Prostate gland (tissue), 2 donors: Measurements from ENCODE around the gene GRID1. TPM values are rescaled to one million over a fixed set of nuclear protein-coding genes. Genes with fewer than 3 reads are reported as not detected.

Source experiments
- DNase-seq: peaks from one replicate; pipeline ENCODE4 v3.0.0-alpha.2; 2019; ENCODE audit warnings: low spot score
- H3K27ac ChIP-seq, 2 donors: fragments of 200-600 bp; sonication (generic); 2 replicates each; pipeline ENCODE4 v1.5.1; 2017 to 2019
- H3K27me3 ChIP-seq: fragments of 200-600 bp; sonication (generic); replicated peaks from 2 replicates; pipeline ENCODE4 v1.5.1; 2019; ENCODE audit not compliant: insufficient read depth
- H3K36me3 ChIP-seq, 2 donors: fragments of 200-600 bp; sonication (generic); 1 replicate in 1 of 2; 2 replicates in 1 of 2; pipeline versions ENCODE4 v1.5.1 to v1.8.1; 2017 to 2019
- H3K4me1 ChIP-seq: fragments of 200-600 bp; sonication (generic); replicated peaks from 2 replicates; pipeline ENCODE4 v1.5.1; 2019
- H3K4me3 ChIP-seq, 2 donors: fragments of 200-600 bp; sonication (generic); 2 replicates each; pipeline ENCODE4 v1.5.1; 2017 to 2019
- H3K9me3 ChIP-seq: fragments of 200-600 bp; sonication (generic); 2 replicates; pipeline ENCODE4 v1.5.1; 2017
- POLR2A ChIP-seq: fragments of 450-650 bp; IDR thresholded peaks from one replicate; pipeline ENCODE4 v1.6.1; 2016; ENCODE audit warnings: antibody characterized with exemption, mild to moderate bottlenecking
- POLR2AphosphoS5 ChIP-seq: sonication (generic); formaldehyde crosslinking; IDR thresholded peaks from one replicate; pipeline ENCODE4 v1.6.1; 2017; ENCODE audit warnings: antibody characterized with exemption
- WGBS: methylation state at CpG from one replicate; pipeline ENCODE4 v1.1.5; 2018; 5-methylcytosine and 5-hydroxymethylcytosine counted together
- intact Hi-C: fragments of 100-400 bp; cut with DNase I; formaldehyde crosslinking; loops from one replicate; pipeline ENCODE4 v1.14.2; 2022
- total RNA-seq, 2 donors: library from RNA; depleted of rRNA; stranded (reverse); fragments of >200 nt; gene quantifications; one replicate each; pipeline ENCODE4 v1.1.0, GENCODE V29; 2016
- TF ChIP-seq, protein P1 (sequence below), 4 experiments: fragments of 200-600 bp in 2 of 4; fragments of 450-650 bp in 2 of 4; sonication (generic) in 2 of 4; IDR thresholded peaks; 1 replicate in 3 of 4; 2 replicates in 1 of 4; pipeline ENCODE4 v1.5.1; 2016 to 2019; ENCODE audit warnings: antibody characterized with exemption in 4 of 4, mild to moderate bottlenecking in 2 of 4, moderate library complexity in 2 of 4

GRID1 gene
- total RNA-seq, 2 donors from 2014 or later: 1.0 to 10.0 TPM

DNA sequence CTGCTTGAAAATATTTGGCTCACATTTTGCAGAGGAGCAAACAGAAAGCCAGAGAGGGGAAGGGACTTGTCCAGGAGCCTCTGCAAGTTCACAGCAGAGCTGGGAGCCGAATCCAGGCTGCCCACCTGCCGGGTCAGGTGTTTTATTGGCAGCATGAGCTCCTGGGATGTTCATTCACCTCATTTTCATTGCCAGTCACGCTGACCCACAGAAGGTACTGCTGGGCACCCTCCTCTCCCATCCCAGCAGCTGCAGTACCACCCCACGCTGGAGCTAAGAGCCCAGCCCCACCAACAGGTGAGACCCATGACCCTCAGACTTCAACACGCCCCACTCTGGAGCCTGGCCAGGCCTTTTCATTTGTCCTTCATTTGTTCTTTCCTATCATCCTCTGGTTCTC lies 102.7 kb downstream of the GRID1 start:
- H3K4me1 ChIP-seq: no peaks in the 10 kb centered on the region
- DNase-seq: no peak
- TF ChIP-seq POLR2AphosphoS5: no peak
- TF ChIP-seq, protein P1, sequence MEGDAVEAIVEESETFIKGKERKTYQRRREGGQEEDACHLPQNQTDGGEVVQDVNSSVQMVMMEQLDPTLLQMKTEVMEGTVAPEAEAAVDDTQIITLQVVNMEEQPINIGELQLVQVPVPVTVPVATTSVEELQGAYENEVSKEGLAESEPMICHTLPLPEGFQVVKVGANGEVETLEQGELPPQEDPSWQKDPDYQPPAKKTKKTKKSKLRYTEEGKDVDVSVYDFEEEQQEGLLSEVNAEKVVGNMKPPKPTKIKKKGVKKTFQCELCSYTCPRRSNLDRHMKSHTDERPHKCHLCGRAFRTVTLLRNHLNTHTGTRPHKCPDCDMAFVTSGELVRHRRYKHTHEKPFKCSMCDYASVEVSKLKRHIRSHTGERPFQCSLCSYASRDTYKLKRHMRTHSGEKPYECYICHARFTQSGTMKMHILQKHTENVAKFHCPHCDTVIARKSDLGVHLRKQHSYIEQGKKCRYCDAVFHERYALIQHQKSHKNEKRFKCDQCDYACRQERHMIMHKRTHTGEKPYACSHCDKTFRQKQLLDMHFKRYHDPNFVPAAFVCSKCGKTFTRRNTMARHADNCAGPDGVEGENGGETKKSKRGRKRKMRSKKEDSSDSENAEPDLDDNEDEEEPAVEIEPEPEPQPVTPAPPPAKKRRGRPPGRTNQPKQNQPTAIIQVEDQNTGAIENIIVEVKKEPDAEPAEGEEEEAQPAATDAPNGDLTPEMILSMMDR (IDR thresholded peaks at IDR 0.05): no peak
- no peak for TF ChIP-seq POLR2A
- no peak overlapping the region for H3K4me3 ChIP-seq
- no peaks in the 10 kb centered on the region for H3K36me3 ChIP-seq
- H3K27ac ChIP-seq: no peak overlapping the region
- WGBS: 75% methylated on average over 5 of the region's 5 CpGs
- H3K27me3 ChIP-seq: no peaks in the 10 kb centered on the region
- intact Hi-C loops: no loop called here
- no peaks in the 10 kb centered on the region for H3K9me3 ChIP-seq

DNA sequence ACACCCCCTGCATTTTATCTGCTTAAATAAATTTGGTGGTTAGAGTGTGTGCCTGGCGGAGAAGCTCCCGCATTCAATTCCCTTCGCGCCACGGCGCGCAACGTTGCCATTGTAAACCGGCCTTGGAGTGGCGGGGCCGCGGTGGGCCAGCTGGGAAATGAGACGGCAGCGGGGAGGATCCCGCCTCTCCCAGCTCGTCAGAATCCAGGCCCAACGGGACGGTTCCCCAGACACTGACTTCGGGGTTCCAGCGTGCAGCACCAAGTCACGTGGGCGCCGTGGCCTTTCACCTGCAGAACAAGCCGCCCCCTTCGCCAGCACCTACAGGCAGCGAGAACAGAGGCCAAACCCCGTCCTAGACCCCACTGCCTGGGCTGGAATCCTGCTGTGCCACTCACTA lies 103.4 kb downstream of the GRID1 start:
- 41% methylated on average over 27 of the region's 27 CpGs for WGBS
- Histone ChIP-seq H3K9me3 (no peaks in the 10 kb centered on the region), H3K27me3 (no peaks in the 10 kb centered on the region), H3K36me3 (no peaks in the 10 kb centered on the region), H3K4me3 (no peak overlapping the region), H3K4me1 (no peaks in the 10 kb centered on the region), H3K27ac (no peak overlapping the region)
- intact Hi-C loops: no loop called here
- no peak for DNase-seq
- TF ChIP-seq, protein P1 (IDR thresholded peaks at IDR 0.05): no peak
- TF ChIP-seq POLR2A: no peak
- no peak for TF ChIP-seq POLR2AphosphoS5

DNA sequence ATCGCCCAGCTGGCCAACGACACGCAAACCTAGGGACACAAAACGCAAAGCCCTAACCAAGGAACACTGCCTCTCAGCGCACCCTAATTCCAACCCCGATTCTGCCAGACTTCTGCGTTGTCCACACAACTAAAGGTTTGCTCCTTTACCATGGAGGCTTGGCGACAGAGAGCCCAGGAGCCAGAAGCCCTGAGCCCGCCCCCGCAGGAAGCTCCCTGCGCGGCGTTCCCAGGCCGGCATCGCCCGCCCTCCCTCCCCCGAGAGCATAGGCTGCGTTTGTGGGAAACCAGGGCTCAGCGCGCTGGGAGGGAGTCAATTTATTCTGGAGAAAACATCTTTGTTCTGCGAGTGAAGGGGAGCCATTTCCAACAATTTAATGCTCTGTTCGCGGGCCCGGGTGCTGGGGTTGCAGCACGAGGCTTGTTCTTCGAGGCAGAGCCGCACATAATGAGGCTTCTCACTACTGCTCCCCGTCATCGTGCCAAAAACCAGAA lies 103.9 kb downstream of the GRID1 start:
- H3K27ac ChIP-seq: no peak overlapping the region

DNA sequence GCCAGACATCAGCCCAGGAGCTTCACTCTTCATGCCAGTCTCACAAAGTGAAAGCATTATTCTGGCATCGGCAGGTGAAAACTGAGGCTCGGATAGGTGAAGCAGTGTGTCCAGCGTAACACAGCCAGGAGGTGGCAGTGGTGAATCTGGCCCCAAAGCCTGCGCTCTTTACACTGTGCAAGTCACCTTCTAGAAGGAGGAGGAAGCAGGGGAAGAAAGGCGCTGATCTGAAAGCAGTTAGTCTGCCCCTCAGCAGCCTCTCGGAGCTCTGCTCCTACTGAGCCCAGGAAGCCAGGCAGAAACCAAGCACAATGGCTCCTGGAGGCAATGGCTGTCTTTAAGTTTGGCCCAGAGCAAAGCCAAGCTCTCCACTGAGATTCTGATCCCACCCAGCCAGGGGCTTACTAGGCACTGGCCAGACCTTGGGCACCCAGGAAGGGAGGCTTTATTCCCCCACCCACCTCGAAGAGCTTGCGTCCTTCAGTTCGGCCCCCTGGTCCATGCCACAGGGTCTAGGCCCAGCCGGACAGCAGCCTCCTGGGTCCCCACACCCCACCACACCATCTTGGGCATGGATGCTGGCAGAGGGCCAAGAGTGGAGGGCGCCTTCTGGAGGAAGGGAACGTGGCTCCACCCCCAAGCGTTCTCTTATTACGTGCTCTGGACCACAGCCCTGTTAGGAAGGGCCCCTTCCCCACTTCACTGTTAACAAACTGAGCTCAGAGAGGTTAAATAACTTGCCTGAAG lies 104.5 kb downstream of the GRID1 start:
- H3K4me1 ChIP-seq: no peaks in the 10 kb centered on the region
- DNase-seq: peak; percentile 12
- no peaks in the 10 kb centered on the region for H3K9me3 ChIP-seq
- no peaks in the 10 kb centered on the region for H3K27me3 ChIP-seq
- no peak overlapping the region for H3K27ac ChIP-seq
- no peaks in the 10 kb centered on the region for H3K36me3 ChIP-seq
- 53% methylated on average over 12 of the region's 14 CpGs for WGBS
- intact Hi-C loops: no loop called here
- TF ChIP-seq, protein P1 (IDR thresholded peaks at IDR 0.05): no peak
- TF ChIP-seq POLR2A (no peak), POLR2AphosphoS5 (no peak)
- no peak overlapping the region for H3K4me3 ChIP-seq

More for the DNA sequence above, 103.9 kb downstream of the GRID1 start:
- no peak overlapping the region for H3K4me3 ChIP-seq
- H3K27me3 ChIP-seq: no peaks in the 10 kb centered on the region
- WGBS: 15% methylated on average over 29 of the region's 29 CpGs
- no peak for TF ChIP-seq POLR2AphosphoS5
- TF ChIP-seq, protein P1 (IDR thresholded peaks at IDR 0.05): no peak
- TF ChIP-seq POLR2A: no peak
- intact Hi-C loops: no loop called here
- DNase-seq: no peak
- no peaks in the 10 kb centered on the region for H3K4me1 ChIP-seq
- no peaks in the 10 kb centered on the region for H3K9me3 ChIP-seq
- H3K36me3 ChIP-seq: no peaks in the 10 kb centered on the region

DNA sequence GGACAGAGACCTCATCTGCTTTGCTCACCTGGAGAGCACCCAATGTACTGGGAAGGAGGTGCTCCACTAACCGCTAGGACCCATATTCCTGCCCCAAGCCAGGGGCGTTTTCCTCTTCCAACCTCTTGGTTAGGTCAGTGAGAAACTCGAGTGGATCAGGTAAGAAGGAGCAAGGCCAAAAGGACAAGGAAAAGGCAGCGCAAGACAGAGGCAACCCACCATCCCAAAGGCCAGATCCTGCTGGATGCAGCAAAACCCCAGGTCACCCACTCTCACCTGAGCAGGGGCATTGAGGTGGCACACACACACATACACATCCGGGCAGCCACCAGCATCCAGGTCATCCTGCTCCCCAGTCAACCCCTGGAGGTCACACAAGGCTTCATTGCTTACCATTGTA lies 105.1 kb downstream of the GRID1 start:
- H3K4me3 ChIP-seq: no peak overlapping the region
- H3K27ac ChIP-seq: no peak overlapping the region
- H3K36me3 ChIP-seq: no peaks in the 10 kb centered on the region
- 90% methylated on average over 5 of the region's 5 CpGs for WGBS
- H3K9me3 ChIP-seq: no peaks in the 10 kb centered on the region
- intact Hi-C loops: no loop called here
- no peaks in the 10 kb centered on the region for H3K27me3 ChIP-seq
- TF ChIP-seq, protein P1 (IDR thresholded peaks at IDR 0.05): no peak
- TF ChIP-seq POLR2A: no peak
- TF ChIP-seq POLR2AphosphoS5: no peak
- no peaks in the 10 kb centered on the region for H3K4me1 ChIP-seq
- DNase-seq: no peak
